HG03575 (cell line): ENCODE measurements around the gene DEGS2.

ENCODE experiments used
- ATAC-seq: cut with Tn5 transposase; IDR thresholded peaks from one replicate; pipeline ENCODE4 v1.9.1; 2021; ENCODE audit not compliant: unreplicated experiment, insufficient number of reproducible peaks, low FRiP score; ENCODE audit errors: extremely low read depth

The DEGS2 gene

DNA sequence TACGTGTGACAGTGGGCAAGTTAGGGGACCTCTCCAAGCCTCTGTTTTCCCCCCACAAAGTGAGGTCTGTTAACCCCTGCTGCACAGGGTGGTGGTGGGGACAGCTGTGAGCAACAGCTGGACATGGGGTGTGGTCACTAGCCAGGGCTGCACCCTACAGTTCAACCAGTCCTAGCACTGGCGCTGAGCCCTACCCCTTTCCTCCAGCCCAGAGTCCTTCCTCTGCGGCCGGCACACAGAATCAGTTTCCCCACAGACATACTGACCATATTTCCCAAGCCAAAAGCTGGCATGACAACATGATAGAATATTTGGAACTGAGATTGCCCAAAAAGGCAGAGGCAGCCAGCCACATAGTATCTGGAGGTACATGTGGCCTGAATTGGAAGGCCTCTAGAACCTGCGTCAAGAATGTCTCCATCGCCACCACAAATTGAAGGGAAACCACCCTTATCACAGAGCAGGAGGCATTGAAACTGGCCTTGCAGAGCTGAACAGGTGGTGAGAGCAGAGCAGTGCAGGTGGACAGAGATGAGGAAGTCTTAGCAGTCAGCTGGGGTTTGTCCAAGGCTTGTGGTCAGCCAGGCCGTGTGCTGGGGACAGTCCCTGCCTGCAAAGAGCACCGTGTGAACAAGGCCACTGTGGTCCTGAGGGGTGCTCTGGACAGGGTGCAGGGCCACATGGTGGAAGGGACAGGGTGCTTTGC lies 21.2 kb downstream of the DEGS2 start:
- ATAC-seq: no peak

DNA sequence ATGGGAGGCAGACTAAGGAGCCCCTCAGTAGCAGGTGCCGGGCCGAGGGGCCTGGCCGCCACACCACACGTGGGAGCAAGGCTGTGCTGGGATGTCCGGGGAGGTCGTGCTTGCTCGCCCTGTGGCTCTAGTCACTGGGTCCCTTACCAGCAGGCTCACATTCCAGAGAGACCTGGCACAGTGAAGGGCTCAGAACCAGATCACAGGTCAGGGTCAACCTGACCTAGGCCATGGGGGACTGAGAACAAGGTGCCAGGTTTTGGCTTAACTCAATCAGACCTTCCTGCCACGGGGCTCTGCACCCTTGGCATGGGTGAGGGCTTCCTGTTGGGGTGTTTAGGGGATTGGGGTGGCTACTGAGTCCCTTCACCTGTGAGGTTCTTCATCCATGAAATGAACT lies 22.3 kb downstream of the DEGS2 start:
- no peak for ATAC-seq

DNA sequence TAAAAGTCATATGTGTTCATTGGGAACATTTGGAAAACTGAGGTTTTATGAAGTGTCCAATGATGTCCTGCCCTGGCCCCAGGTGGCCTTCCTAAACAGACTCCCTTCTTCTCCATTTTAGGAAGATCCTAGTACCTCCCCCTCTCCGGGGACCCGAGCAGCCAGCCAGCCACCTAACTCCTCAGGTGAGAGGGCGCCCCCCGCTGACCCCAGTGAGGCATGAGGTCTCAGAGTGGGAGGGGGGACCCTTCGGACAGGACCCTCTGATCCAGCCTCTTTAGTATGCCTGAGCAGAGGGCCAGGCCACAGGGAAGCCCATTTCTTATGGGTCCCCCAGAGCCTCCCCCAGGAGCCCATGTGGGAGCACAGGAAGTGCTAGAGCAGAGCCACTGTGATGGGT lies 23.7 kb downstream of the DEGS2 start:
- ATAC-seq: no peak

DNA sequence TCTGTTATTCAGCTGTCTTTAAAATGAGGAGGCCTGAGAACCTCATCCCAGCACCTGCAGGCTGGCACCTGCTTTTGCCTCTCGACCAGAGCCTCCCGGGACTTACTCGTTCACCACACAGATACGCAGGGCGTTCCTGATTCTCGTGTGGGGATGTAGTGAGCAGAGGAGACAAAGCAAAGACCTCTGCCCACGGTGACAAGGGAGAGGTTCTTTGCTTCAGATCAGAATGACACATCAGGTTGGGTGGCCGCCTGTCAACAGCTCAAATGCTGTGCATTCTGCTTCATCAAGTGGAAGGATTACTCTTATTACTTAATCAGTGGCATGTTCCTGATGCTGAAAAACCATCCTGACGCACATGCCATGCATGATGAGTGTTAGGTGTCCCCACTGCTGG lies 24.4 kb downstream of the DEGS2 start:
- ATAC-seq: no peak

DNA sequence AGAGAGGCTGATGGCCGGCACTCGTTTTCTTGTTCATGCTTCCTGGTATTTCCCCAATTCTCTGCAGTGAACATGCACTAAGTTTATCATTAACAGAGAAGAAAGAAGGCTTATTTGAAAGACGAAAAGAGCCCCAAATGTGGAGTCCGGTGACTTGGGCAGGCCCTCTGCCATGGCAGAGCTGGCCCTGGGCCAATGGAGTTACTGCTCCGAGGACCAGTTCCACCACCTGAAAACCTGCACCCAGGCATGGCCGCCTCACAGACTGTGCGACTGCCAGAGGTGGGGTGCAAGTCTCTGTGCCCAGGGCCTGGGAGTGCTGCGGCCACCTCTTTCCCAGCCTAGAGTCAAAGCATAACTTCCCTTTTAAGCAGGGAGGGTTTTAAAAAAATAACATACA lies 24.9 kb downstream of the DEGS2 start:
- no peak for ATAC-seq

DNA sequence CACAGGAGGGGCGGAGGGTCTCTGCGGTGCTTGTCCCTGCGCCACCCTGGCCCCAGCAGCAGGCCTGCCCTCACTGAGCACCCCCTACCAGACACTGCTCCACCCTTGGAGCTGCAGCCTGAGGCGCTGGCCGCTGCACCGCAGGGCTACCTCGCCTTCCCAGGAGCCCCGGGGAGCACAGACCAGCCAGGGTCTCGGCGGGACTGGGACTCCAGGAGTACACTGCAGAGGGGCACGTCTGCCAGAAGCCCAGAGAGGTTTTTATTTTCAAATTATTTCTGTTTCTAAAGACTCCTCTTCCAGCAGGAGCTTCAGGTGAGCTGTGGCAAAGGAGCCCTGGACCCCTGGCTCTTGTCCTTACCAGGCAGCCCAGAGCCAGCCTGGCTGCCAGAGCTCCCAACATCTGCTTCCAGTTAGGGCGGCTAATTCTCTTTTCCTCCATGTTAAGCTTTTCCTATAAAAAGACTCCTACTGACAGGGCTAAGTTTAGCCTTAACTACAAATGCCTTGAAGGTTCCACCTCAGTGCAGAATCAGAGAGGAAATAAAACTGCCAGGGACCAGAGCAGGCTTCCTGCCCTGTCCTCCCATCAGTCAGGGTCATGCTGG lies 26.4 kb downstream of the DEGS2 start:
- ATAC-seq: no peak

DNA sequence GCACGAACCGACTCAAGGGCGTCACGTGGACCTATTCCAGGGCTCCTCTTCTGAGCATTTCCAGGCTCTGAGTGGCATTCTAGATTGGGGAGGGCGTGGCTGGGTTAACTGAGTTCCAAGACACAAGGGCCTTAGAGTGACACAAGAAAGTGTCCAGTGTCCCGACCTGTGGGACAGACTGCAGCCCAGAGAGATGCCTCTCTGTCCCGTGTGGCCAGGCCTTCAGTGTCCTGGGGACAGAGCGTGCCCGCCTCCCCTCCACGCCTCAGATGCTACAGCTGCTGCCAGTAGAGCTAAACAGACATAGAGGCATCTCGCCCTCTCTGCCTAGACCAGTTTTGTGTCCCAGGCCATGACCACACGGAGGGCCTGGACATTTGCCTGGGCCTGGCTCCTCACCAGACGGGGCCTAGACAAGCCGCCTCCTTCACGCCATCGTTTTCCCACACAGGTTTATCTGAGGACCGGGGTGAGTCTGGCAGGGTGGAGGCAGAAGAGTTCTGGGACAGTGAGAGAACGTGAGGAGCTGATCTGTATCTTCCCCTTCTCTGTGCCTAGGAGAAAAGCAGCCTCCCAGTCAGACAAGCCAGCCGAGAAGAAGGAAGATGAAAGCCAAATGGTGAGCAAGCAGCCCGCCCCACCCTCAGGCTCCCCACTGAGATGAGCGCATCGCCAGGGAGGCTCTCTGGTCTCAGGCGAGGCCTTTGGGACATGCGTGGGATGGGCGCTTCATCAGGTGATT lies 27.1 kb downstream of the DEGS2 start:
- no peak for ATAC-seq

DNA sequence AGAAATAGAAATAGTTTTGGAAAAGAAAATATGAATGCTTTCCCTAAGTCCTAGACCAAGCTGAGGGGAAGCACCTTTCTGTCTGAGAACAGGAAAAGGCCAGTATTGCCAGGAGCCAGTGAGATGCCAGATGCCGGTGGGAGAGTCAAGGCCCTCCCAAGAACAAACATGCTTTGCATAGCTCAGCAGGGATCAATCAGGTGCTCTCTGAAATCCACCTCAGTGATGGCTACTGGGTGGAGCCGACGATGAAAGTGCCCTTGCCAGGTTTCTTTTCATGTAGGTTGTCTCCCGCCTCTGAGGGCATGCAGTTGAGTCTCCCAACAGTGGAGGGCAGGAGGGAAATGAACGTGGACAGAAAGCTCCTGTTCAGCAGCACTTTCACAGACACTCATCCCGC lies 28.3 kb downstream of the DEGS2 start:
- ATAC-seq: no peak

DNA sequence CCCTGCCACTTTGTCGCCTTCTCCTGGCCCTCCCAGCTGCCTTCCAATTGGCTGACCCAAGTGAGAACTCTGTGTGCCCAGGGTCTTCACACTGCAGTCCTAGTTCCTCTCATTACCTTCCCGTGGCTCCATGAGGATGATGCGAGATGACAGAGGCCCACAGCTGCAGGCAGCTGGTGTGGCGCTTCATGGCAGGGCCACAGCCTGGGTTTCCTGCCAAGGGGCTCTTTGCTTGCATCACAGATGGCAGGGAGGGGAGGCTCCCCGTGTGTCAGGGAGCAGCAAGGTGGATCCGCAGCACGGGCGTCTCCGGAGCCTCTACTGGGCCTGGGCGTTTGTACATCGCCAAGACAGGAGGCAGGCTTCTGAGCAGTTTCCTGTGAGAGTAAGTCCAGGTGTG lies 28.9 kb downstream of the DEGS2 start:
- ATAC-seq: no peak

DNA sequence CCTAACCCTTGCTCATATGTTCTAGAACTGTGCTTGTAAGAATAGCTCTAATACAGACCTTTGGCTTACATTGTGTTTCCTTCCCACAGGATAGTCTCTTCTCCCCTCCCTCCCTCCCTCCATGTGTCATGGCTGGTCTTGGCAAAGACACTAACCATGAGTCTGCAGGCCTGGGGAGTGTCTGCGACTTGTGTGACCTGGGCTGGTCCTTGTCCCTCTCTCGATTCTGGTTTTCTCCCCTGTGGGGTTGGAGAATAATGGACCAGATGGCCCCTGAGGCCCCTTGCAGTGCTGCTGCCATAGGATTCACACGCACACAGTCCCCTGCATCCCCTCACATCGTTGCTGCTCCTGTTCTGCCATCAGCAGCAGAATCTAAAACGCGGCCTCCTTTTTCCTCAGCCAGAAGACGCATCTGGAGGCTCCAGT lies 30.3 kb downstream of the DEGS2 start:
- ATAC-seq: no peak

DNA sequence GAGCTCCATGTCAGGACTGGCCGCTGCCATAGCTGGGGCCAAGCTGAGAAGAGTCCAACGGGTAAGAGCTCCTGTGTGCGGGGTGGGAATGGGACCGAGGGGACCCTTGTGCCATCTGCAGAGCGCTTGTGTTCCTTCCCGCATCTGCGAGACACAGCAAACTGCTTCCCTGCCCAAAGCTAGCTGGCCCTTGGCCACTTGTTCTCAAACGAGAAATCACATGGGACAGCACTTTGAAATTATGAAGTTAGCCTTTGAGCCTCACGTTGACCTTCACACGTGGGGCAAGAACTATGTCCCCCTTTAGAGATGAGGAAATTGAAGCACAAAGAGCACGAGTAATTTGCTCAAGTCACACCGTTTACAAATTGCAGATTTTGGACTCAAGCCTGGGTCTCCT lies 30.8 kb downstream of the DEGS2 start:
- ATAC-seq: no peak

DNA sequence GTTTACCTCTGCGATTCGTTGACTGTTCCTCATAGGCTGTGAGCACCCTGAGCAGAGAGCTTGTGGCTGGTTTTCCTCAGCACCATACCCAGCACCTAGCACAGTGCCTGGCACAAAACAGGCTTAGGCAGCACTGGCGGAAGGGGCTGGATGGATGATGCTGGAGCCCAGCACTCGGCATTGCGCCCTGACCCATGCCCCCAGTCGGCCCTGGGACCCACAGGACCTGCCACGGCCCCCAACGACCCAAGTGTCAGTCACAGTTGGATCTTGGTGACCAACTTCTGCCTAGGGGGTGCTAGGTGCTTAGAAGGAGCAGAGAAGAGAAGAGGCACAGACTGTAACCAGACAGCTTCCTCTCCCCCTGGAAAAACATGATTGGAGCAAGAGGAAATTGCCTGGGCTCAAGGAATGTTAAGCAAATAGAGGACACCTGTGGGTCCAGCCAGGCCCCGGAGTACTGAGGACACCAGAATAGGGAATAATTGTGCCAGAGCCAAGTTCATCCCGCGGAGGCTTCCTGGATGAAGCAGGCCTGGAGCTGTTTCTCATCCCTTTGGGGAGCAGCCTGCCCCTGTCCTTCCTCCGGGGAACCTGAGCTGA lies 31.5 kb downstream of the DEGS2 start:
- no peak for ATAC-seq

DNA sequence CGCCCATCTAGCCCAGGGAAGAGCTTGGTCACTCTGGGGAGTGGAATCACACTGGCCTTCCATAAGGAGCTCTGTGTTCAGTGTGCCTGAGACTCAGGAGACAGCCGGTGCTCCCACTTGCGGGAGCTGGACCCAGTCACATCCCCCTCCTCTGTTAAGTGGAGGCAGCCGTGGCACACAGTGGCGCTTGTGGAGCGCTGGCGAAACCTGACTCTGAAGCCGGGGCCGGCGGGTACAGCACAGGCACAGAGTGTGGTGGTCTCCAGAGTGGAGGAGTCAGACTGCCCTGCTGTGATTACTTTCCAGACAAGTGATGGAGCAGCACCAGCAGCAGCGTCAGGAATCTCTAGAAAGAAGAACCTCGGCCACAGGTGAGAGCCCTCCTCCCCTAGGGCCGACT lies 33.0 kb downstream of the DEGS2 start:
- ATAC-seq: no peak

DNA sequence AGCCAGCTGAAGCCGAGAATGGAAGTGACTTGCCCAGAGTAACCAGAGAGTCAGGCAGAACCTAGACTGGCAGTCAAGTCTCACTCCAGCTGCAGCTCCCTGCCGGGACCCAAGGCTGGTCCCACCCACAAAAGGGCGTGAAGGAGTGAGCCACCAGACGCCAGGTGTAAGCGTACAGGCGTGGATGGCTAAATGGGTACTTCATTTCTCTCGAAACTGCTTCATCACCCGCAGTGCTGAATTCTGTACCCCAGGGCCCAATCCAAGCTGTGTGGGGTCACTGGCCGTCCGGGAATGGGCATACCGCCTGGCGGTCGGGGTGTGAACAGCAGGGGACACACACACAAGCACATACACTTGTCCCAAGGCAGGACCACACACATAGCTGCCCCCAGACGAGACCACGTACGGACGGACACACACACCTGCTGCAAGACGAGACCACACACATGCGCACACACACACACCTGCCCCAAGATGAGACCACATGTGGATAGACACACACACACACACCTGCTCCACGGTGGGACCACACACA lies 34.8 kb downstream of the DEGS2 start:
- ATAC-seq: no peak

DNA sequence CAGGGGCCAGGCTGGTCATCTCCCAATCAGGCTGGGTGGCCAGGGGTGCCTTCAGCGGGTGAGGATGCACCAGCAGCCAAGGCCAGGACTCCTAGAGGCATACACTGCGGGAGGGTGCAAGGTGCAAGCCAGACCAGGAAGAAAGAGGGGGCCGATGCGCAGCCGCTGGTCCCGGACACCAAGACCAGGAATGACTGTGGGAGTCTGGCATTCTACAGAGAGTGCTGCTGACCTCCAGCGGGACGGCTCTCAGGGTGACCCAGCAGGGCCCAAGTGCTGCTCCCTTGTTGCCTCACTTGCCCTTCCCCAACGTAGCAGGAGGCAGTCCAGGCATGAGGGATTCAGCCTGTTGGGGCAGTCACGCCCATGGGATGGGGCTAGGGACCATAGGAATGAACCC lies 35.8 kb downstream of the DEGS2 start:
- ATAC-seq: no peak

DNA sequence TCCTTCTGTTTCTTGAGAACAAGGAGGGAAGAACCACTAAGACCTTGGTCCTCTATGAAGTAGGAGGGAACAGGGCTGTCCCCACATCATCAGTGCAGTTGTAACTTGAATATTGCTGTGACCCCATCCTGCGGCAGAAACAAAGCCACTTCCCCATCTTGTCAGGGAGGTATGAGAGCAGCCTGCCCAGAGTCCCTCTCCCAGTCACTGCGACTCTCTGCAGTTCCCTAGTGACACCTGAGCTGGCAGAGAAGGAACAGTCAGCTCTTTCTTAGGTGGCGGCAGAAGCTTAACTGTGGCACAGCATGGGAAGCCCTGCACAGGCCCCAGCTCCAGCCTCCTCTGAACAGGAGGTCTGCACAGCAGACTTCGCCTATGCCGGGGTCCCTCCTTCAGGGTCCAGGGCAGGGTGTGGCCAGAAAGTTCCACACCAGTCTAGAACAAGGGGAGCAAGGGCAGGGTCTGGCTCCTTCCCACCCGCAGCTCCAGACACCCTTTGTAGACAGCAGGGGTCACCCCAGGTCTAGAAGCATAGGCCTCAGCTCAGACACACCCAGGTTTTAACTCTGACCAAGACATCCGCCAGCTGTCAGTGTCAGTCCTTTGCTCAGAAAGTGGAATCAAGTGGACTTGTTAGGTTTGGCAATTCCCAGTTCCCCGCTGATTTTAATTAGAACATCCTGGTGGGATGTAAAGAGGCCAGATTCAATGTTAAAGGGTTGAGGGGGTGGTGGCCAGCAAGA lies 36.8 kb downstream of the DEGS2 start:
- no peak for ATAC-seq

DNA sequence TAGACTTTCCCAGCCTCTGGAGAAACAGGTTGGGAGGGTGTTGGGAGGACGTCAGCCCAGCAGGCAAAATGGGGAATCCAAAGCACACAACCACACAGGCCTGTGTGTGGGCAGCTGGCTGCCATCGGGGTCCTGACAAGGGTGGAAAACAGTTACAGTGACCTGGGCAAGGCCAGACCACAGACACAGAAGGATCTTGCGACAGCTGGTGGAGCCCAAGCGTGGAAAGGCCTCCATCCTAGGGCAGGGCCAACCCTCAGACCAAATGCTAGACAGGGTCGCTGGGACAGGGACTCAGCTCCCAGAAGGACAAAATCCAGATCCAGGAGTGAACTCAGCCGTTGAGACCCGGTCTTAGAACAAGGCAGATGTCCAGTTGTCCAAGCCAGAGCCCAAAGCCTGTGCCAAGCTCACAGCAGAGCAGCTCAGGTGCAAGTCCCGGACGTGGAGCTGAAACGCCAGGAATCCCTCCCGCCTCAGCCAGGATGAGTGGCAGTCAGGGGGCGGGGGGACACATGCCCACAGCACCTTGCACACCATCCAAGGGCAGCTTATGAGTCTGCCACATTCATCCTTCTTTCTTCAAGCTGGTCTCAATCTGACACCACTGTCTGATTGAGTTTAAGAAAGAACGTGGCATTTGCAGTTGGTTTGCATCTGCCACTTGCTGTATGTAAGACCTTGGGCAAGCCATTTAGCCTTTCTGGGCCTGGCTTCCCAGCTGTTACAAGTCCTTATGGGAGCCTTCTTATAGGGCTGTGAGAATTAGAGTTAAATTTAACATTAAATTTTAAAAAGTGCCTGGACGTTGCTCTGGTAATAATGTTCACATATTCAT lies 37.6 kb downstream of the DEGS2 start:
- ATAC-seq: no peak

DNA sequence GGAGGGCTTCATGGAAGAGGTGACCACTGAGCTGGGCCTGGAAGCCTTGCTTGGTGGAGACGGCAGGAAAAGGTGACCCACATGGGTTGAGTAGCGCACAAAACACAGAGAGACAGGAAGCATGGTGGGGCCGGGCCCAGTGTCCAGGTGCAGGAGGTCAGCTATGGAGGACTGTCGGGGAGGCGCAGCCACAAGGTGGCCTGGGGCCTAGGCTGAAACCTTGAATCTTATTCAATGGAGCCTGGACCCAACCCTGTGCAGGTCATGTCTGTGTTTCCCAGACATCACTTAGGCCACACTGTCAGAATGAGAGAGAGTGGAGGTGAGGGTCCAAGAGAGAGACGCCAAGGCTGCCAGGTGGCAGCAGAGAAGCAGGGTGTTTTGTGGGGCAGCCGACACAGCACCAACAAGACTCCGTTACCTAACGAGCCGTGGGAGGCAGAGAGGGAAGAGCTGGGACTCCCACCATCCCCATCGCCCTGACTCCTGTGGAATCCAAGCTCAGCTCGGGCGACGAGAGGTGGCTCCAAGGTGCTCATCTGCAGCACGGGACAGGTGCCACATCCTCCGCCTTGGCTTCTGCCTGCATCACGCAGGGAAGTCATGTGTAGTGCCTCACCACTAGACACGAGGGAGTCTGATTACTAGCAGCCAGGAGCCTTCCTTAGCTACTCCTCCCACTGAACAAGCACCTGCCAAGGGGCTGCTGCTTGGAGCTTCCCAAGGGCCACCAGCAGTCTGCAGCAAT lies 38.7 kb downstream of the DEGS2 start:
- ATAC-seq: no peak
